Karpas-422 (cell line): Measurements from ENCODE around the gene GABRB2. TPM values are rescaled to one million over a fixed set of nuclear protein-coding genes. Genes with fewer than 3 reads are reported as not detected.

Source experiments
- DNase-seq: peaks from one replicate; pipeline ENCODE4 v3.0.0-alpha.2; 2015
- H2AFZ ChIP-seq: fragments of 200-600 bp; sonication (generic); 2 replicates; pipeline ENCODE4 v1.6.1; 2014; ENCODE audit warnings: antibody characterized with exemption, low read length, mixed read lengths
- H3K27ac ChIP-seq: fragments of 200-600 bp; sonication (generic); 2 replicates; pipeline ENCODE4 v1.5.1; 2014; ENCODE audit warnings: mild to moderate bottlenecking, low read length, moderate library complexity
- H3K27me3 ChIP-seq: fragments of 200-600 bp; sonication (generic); 2 replicates; pipeline ENCODE4 v1.6.1; 2014; ENCODE audit warnings: low read length, mixed read lengths
- H3K36me3 ChIP-seq: fragments of 200-600 bp; sonication (generic); 2 replicates; pipeline ENCODE4 v1.6.1; 2014; ENCODE audit warnings: low read length, mixed read lengths; ENCODE audit not compliant: insufficient read depth
- H3K4me1 ChIP-seq: fragments of 200-600 bp; sonication (generic); 2 replicates; pipeline ENCODE4 v1.6.1; 2014; ENCODE audit warnings: mild to moderate bottlenecking, low read length, mixed read lengths
- H3K4me2 ChIP-seq: fragments of 200-600 bp; sonication (generic); 2 replicates; pipeline ENCODE4 v1.6.1; 2014; ENCODE audit warnings: low read length, low read depth, mild to moderate bottlenecking; ENCODE audit not compliant: poor library complexity, severe bottlenecking
- H3K4me3 ChIP-seq: fragments of 200-600 bp; sonication (generic); 2 replicates; pipeline ENCODE4 v1.5.1; 2014; ENCODE audit warnings: mild to moderate bottlenecking, antibody characterized with exemption, low read length, mixed read lengths
- H3K79me2 ChIP-seq: fragments of 200-600 bp; sonication (generic); 2 replicates; pipeline ENCODE4 v1.6.1; 2014; ENCODE audit warnings: mild to moderate bottlenecking, low read length, mixed read lengths
- H3K9ac ChIP-seq: fragments of 200-600 bp; sonication (generic); 2 replicates; pipeline ENCODE4 v1.6.0; 2014; ENCODE audit warnings: low read length
- H3K9me2 ChIP-seq: fragments of 200-600 bp; sonication (generic), shearing (Covaris generic); replicated peaks from 2 replicates; pipeline ENCODE4 v1.6.0; 2014; ENCODE audit warnings: mild to moderate bottlenecking, low read length, moderate library complexity; ENCODE audit not compliant: insufficient read depth
- H3K9me3 ChIP-seq: fragments of 300-700, 200-600 bp; sonication (generic); 2 replicates; pipeline ENCODE4 v1.6.1; 2014; ENCODE audit warnings: low read length, mixed read lengths
- H4K20me1 ChIP-seq: fragments of 200-600 bp; sonication (generic); 2 replicates; pipeline ENCODE4 v1.6.1; 2014; ENCODE audit warnings: mild to moderate bottlenecking, antibody characterized with exemption, low read length, low read depth; ENCODE audit not compliant: insufficient read depth
- total RNA-seq: library from RNA; depleted of rRNA; stranded (reverse); fragments of >200 nt; shearing (Covaris generic); gene quantifications from 2 replicates; pipeline ENCODE4 v1.2.3, GENCODE V29; 2014; ENCODE audit warnings: low replicate concordance

Gene GABRB2
- total RNA-seq, 1 experiment from 2014 or later, result not detected

GRCh38 chr5:161287436-161287835 lies 259.1 kb downstream of the GABRB2 start:
- Histone ChIP-seq H3K27me3 (no peaks in the 10 kb centered on the region), H3K9ac (no peak overlapping the region), H4K20me1 (no peaks in the 10 kb centered on the region), H3K4me1 (no peaks in the 10 kb centered on the region), H3K36me3 (no peaks in the 10 kb centered on the region), H3K9me3 (no peaks in the 10 kb centered on the region), H3K79me2 (no peaks in the 10 kb centered on the region), H3K4me3 (no peak overlapping the region), H3K4me2 (no peak overlapping the region), H3K9me2 (no peaks in the 10 kb centered on the region), H3K27ac (no peak overlapping the region), H2AFZ (no peak overlapping the region)
- no peak for DNase-seq

DNA sequence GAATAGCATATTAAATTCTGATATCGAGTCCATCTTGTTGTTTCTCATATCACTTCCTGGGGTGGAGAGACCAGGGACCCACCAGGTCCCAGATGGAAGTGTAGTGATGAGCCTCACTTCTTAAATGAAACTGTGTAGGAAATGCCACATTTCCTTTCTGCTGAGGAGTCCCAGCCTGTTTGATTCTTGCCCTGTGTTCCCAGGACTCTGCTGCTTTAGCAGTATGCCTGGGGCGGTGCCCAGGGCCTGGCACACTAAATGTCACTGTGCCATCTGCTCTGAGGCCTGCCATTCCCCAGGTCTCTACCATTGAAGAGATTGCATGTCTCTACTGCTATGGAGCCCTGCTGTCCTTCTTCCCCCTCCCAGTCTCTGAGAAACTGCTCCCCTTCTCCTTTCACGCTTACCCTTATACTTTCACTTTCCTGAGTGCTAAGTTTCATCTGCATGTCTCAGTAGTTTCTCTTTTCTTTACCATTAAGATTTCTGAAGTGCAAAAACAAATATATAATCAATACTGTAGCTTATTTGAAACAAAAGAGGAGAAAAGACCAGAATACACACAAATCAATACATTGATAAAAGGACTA lies 260.4 kb downstream of the GABRB2 start:
- Histone ChIP-seq H3K27ac (no peak overlapping the region), H2AFZ (no peak overlapping the region), H3K4me3 (no peak overlapping the region)

GRCh38 chr5:161284445-161284844 lies 262.1 kb downstream of the GABRB2 start:
- no peaks in the 10 kb centered on the region for H3K9me3 ChIP-seq
- no peak for DNase-seq

More for the DNA sequence above, 260.4 kb downstream of the GABRB2 start:
- no peaks in the 10 kb centered on the region for H3K36me3 ChIP-seq
- no peaks in the 10 kb centered on the region for H4K20me1 ChIP-seq
- H3K79me2 ChIP-seq, result no peaks in the 10 kb centered on the region
- H3K9ac ChIP-seq, result no peak overlapping the region
- H3K4me2 ChIP-seq, result no peak overlapping the region
- no peak for DNase-seq
- no peaks in the 10 kb centered on the region for H3K9me2 ChIP-seq
- no peaks in the 10 kb centered on the region for H3K4me1 ChIP-seq
- H3K27me3 ChIP-seq, result no peaks in the 10 kb centered on the region
- H3K9me3 ChIP-seq, result no peaks in the 10 kb centered on the region

DNA sequence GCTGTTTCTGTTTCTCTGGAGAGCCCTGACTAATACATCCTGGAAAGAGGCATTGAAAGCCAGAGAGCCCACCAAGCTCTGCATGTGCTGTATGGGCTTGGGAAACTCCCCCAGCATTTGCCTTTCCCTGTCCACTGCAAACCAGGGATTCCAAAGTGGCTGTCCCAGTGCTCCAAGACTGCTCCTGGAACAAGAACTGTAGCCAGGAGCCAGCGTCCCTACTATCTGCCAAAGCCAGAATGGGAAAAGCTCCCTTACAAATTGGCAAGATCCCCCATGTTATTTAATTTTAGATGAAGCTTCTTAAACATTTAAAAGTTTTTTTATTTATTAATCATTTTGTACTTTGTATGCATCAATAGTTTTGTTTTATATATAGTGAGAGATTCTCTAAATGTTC lies 263.2 kb downstream of the GABRB2 start:
- no peak overlapping the region for H3K4me2 ChIP-seq
- no peaks in the 10 kb centered on the region for H3K79me2 ChIP-seq
- H4K20me1 ChIP-seq, result no peaks in the 10 kb centered on the region
- H3K27me3 ChIP-seq, result no peaks in the 10 kb centered on the region
- no peak overlapping the region for H3K9ac ChIP-seq
- H2AFZ ChIP-seq, result no peak overlapping the region
- no peaks in the 10 kb centered on the region for H3K36me3 ChIP-seq
- H3K4me1 ChIP-seq, result no peaks in the 10 kb centered on the region
- no peaks in the 10 kb centered on the region for H3K9me3 ChIP-seq
- no peak for DNase-seq
- no peak overlapping the region for H3K4me3 ChIP-seq
- no peak overlapping the region for H3K27ac ChIP-seq
- H3K9me2 ChIP-seq, result no peaks in the 10 kb centered on the region

More at GRCh38 chr5:161284445-161284844, 262.1 kb downstream of the GABRB2 start:
- H3K79me2 ChIP-seq, result no peaks in the 10 kb centered on the region
- H3K9me2 ChIP-seq, result no peaks in the 10 kb centered on the region
- H3K27me3 ChIP-seq, result no peaks in the 10 kb centered on the region
- H3K4me1 ChIP-seq, result no peaks in the 10 kb centered on the region
- no peaks in the 10 kb centered on the region for H4K20me1 ChIP-seq
- no peak overlapping the region for H2AFZ ChIP-seq
- no peaks in the 10 kb centered on the region for H3K36me3 ChIP-seq
- H3K4me3 ChIP-seq, result no peak overlapping the region
- no peak overlapping the region for H3K4me2 ChIP-seq
- no peak overlapping the region for H3K9ac ChIP-seq
- no peak overlapping the region for H3K27ac ChIP-seq

- no peaks in the 10 kb centered on the region for H3K4me1 ChIP-seq
- no peaks in the 10 kb centered on the region for H3K9me3 ChIP-seq
- DNase-seq, result no peak
- H2AFZ ChIP-seq, result no peak overlapping the region
- no peaks in the 10 kb centered on the region for H4K20me1 ChIP-seq
- no peak overlapping the region for H3K4me3 ChIP-seq
- no peak overlapping the region for H3K4me2 ChIP-seq
- no peak overlapping the region for H3K27ac ChIP-seq
- no peaks in the 10 kb centered on the region for H3K27me3 ChIP-seq
- no peaks in the 10 kb centered on the region for H3K36me3 ChIP-seq
- no peaks in the 10 kb centered on the region for H3K9me2 ChIP-seq
- H3K79me2 ChIP-seq, result no peaks in the 10 kb centered on the region
- no peak overlapping the region for H3K9ac ChIP-seq
These were observed 267.5 kb downstream of the GABRB2 start for GRCh38 chr5:161278739-161279660.

- DNase-seq, result no peak
- Histone ChIP-seq H3K27ac (no peak overlapping the region), H3K9ac (no peak overlapping the region), H3K9me2 (no peaks in the 10 kb centered on the region), H3K9me3 (peaks cover 5% of the 10 kb centered on the region; the same call in 1 of the 2 replicates), H3K79me2 (no peaks in the 10 kb centered on the region), H4K20me1 (no peaks in the 10 kb centered on the region), H2AFZ (no peak overlapping the region), H3K27me3 (no peaks in the 10 kb centered on the region), H3K36me3 (no peaks in the 10 kb centered on the region), H3K4me1 (no peaks in the 10 kb centered on the region), H3K4me3 (no peak overlapping the region), H3K4me2 (no peak overlapping the region)
These were observed 269.5 kb downstream of the GABRB2 start for GRCh38 chr5:161277011-161277410.

DNA sequence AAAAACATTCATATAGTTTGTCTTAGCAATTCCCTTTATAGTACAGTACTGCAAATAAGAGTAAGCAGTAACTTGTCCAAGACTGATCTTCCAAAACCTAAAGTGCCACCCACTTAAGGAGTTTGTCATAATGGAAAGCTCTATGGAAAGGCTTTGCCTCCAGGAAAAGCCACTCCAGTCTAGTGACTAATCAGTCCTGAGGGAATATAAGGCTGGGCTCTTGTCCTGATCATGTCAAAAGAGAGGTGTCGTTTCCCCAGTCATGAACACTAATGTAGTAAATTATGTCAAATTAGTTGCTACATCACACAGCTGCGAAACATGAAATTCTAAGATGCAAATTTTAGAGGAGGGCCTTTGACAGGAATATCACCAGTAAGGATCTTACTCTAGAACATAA lies 271.6 kb downstream of the GABRB2 start:
- H3K36me3 ChIP-seq, result no peaks in the 10 kb centered on the region
- H3K79me2 ChIP-seq, result no peaks in the 10 kb centered on the region
- H3K27ac ChIP-seq, result no peak overlapping the region
- H3K9me2 ChIP-seq, result no peaks in the 10 kb centered on the region
- no peak overlapping the region for H3K9ac ChIP-seq
- no peak for DNase-seq
- H2AFZ ChIP-seq, result no peak overlapping the region
- no peaks in the 10 kb centered on the region for H3K4me1 ChIP-seq
- H4K20me1 ChIP-seq, result no peaks in the 10 kb centered on the region
- no peaks in the 10 kb centered on the region for H3K27me3 ChIP-seq
- peaks cover 10% of the 10 kb centered on the region; the same call in 1 of the 2 replicates for H3K9me3 ChIP-seq
- no peak overlapping the region for H3K4me3 ChIP-seq
- no peak overlapping the region for H3K4me2 ChIP-seq

DNA sequence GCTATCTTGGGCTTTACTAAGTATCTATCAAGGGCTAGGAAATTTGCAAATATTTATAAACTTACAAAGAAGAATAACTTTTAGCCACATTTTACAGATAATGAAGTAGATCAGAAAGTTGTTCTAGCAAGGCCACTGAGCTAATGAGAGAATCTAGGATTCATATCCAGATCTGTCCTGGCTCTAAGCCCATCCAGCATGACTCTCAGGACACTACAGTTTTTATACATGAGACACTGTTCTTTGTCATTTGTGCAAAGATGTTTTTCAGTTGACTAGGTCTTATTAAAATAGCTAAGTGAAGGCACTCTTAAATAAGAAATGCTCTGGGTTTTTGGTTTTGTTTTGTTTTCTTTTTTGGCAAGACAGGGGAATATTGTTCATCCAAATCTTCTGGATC lies 273.1 kb downstream of the GABRB2 start:
- Histone ChIP-seq H3K9me2 (no peaks in the 10 kb centered on the region), H3K79me2 (no peaks in the 10 kb centered on the region), H3K9me3 (peaks cover 14% of the 10 kb centered on the region; the same call in 1 of the 2 replicates), H2AFZ (no peak overlapping the region), H4K20me1 (no peaks in the 10 kb centered on the region), H3K4me2 (no peak overlapping the region), H3K9ac (no peak overlapping the region), H3K27me3 (no peaks in the 10 kb centered on the region), H3K4me1 (no peaks in the 10 kb centered on the region), H3K36me3 (no peaks in the 10 kb centered on the region), H3K4me3 (no peak overlapping the region), H3K27ac (no peak overlapping the region)
- no peak for DNase-seq
